ENCODE data around the gene GRK2. TPM values are rescaled to one million over a fixed set of nuclear protein-coding genes. Genes with fewer than 3 reads are reported as not detected.

The GRK2 gene
- total RNA-seq, 1 donor from 2014 or later: 53.8 TPM

DNA sequence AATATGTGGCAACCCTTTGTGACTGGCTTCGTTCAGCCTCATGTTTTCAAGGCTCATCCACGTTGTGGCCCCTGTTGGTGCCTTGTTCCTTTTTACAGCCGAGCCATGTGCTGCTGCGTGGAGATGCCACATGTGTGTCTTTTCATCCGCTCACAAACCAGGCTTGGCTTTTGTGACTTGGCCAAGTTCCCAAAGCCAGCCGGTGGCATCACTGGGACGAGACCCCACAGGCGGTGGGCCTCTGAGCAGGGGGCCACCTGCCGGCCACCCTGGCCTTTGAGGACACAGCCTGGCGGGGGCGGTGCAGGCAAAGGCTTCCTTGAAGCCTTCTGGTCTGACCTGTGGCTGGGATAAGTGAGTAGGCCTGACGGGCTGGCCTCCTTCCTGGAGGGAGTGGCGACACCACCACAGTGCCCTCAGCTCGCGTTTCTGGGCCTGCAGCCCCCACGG, 10.5 kb downstream of the GRK2 start:
- no peak for DNase-seq
- H3K4me3 ChIP-seq: peak overlapping the region; percentile 61
- H3K9me3 ChIP-seq (replicated peaks): no peaks in the 10 kb centered on the region
- peaks cover 94% of the 10 kb centered on the region for H3K4me1 ChIP-seq
- intact Hi-C loops (cut with micrococcal nuclease): no loop called here
- H3K27me3 ChIP-seq (ENCODE audit: low read depth): no peaks in the 10 kb centered on the region
- peak; percentile 36 for TF ChIP-seq CTCF (IDR thresholded peaks at IDR 0.05; ENCODE audit: borderline replicate concordance)
- H3K36me3 ChIP-seq: peaks cover 36% of the 10 kb centered on the region
- H3K27ac ChIP-seq (replicated peaks): peak overlapping the region; percentile 94

DNA sequence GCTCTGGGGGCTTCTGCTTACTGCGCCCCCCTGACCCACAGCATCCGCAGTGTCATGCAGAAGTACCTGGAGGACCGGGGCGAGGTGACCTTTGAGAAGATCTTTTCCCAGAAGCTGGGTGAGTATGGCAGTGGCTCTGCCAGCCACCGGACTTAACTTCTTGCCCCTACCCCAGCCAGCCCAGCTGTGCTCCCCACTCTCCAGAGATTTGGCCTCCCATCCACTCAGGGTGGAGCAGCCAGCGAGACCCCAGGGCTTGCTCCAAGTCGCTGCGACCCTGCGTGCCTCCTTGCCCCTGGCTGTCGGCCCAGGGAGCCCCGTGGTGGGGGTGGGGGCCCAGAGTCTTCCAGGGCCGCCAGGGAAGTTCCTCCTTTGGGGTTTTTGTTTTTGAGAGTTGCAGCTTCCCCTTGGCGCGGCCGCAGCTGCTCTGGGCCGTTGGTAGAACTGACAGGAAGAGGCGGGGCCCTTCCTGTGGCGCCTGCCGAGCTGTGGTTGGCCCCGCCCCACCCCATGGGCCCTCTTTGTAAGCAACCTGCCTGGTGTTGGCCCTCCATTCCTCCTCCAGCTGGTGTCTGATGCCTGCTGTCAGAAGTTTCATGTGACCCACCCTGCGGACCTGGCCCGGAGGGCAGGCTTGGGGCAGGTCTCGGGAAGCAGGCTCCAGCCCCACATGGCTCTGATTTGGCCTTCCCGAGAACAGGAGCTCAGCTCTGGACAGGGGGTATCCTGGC, 11.1 kb downstream of the GRK2 start:
- Histone ChIP-seq H3K27ac (replicated peaks) (peak overlapping the region; percentile 94), H3K4me1 (peaks cover 88% of the 10 kb centered on the region), H3K36me3 (peaks cover 42% of the 10 kb centered on the region), H3K27me3 (ENCODE audit: low read depth) (no peaks in the 10 kb centered on the region), H3K4me3 (peak overlapping the region; percentile 61), H3K9me3 (replicated peaks) (no peaks in the 10 kb centered on the region)
- intact Hi-C loops (cut with micrococcal nuclease): no loop called here
- DNase-seq: peak; percentile 93
- no peak for TF ChIP-seq CTCF (IDR thresholded peaks at IDR 0.05; ENCODE audit: borderline replicate concordance)

DNA sequence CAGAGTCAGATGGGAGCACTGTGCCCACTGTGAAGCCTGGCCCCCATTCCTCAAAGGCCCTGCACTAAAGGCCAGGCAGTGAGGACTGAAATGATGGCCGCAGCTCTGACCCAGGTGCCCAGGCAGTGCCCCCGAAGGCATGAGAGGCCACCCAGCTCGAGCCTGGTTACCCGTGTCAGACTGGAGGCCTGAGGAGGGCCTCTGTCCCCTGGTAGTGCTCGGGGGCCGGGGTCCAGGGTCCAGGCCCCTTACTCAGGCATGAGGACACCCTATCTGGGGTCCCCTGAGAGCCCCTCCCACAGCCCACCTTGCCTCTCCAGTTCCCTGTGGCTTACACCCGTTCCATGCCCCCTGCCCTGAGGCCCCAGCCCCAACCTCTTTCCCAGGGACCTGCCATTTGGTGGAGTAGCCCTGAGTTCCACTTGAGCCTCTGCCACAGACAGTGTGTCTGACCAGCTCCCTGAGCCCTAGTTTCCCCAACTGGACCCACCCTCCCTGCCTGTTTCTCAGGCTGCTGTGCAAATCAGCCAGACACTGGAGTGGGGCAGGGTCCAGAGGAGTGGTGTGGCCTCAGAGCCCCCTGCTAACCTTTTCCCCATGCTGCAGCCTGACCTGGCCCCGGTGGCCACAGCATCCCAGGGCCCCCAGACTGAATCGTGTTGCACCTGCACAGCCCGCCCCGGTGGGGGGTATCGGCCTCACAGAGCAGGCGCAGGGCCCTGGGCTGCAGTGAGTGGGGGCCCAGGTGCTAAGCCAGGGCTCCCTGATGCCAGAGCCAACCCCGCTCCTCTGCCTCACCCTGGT, 12.1 kb downstream of the GRK2 start:
- no peaks in the 10 kb centered on the region for H3K9me3 ChIP-seq (replicated peaks)
- TF ChIP-seq CTCF (IDR thresholded peaks at IDR 0.05; ENCODE audit: borderline replicate concordance): no peak
- H3K27ac ChIP-seq (replicated peaks): peak overlapping the region; percentile 94
- H3K36me3 ChIP-seq: peaks cover 51% of the 10 kb centered on the region
- no peaks in the 10 kb centered on the region for H3K27me3 ChIP-seq (ENCODE audit: low read depth)
- DNase-seq: no peak
- intact Hi-C loops (cut with micrococcal nuclease): no loop called here
- peaks cover 86% of the 10 kb centered on the region for H3K4me1 ChIP-seq
- H3K4me3 ChIP-seq: peak overlapping the region; percentile 61

GRCh38 chr11:67278939-67279588, 12.8 kb downstream of the GRK2 start:
- Histone ChIP-seq H3K4me1 (peaks cover 78% of the 10 kb centered on the region), H3K4me3 (no peak overlapping the region), H3K27ac (replicated peaks) (peak overlapping the region; percentile 94), H3K27me3 (ENCODE audit: low read depth) (no peaks in the 10 kb centered on the region), H3K36me3 (peaks cover 58% of the 10 kb centered on the region), H3K9me3 (replicated peaks) (no peaks in the 10 kb centered on the region)
- no peak for TF ChIP-seq CTCF (IDR thresholded peaks at IDR 0.05; ENCODE audit: borderline replicate concordance)
- no peak for DNase-seq
- intact Hi-C loops (cut with micrococcal nuclease): no loop called here

DNA sequence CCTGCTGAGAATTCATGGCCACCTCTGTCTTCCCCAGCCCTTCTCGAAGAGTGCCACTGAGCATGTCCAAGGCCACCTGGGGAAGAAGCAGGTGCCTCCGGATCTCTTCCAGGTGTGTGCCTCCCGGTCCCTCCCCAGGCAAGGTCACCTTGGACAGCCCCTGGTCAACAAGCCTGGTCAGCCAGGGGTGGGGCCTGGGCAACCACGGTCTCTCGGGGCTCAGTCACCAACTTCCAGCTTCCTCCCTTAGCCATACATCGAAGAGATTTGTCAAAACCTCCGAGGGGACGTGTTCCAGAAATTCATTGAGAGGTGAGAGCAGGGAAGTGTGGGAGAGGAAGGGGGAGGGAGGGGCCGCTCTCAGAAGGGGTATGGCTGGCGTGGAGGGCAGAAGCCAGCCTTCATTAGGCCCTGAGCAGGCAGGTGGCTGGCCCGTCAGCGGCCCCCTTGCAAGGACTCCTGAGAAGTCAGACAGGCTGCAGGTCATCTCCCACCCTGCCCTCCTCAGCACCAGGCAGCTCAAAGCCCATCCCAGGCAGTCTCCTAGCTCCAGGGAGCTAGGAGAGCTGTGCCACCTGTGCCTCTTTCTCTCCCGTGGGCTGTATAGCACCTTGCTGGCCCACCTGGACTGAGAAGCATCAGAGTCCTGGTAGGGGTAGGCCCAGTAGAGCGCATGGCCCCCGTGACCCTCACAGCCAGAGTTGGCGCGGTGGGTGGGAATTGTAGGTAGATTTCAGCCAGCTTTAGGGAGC, 13.5 kb downstream of the GRK2 start:
- DNase-seq: no peak
- H3K4me1 ChIP-seq: peaks cover 71% of the 10 kb centered on the region

More for the DNA sequence above, 13.5 kb downstream of the GRK2 start:
- Histone ChIP-seq H3K27me3 (ENCODE audit: low read depth) (no peaks in the 10 kb centered on the region), H3K27ac (replicated peaks) (peak overlapping the region; percentile 94), H3K9me3 (replicated peaks) (no peaks in the 10 kb centered on the region), H3K4me3 (no peak overlapping the region), H3K36me3 (peaks cover 65% of the 10 kb centered on the region)
- TF ChIP-seq CTCF (IDR thresholded peaks at IDR 0.05; ENCODE audit: borderline replicate concordance): no peak
- intact Hi-C loops (cut with micrococcal nuclease): no loop called here
